Choroid plexus epithelial cell (primary cell): ENCODE results near the gene PMEPA1.

Experiments used
- DNase-seq: peaks from one replicate; pipeline ENCODE4 v3.0.0-alpha.2; 2010; ENCODE audit warnings: low read depth
- H3K4me3 ChIP-seq: 2 replicates; pipeline ENCODE4 v1.5.1; 2011; ENCODE audit warnings: low read depth, mild to moderate bottlenecking, control low read depth, low read length, moderate library complexity
- TF ChIP-seq, protein P1 (sequence below): conservative IDR thresholded peaks from 2 replicates; pipeline ENCODE4 v1.5.1; 2011; ENCODE audit warnings: low read depth, mild to moderate bottlenecking, control low read depth, inconsistent platforms, low read length, moderate library complexity

PMEPA1 gene

DNA sequence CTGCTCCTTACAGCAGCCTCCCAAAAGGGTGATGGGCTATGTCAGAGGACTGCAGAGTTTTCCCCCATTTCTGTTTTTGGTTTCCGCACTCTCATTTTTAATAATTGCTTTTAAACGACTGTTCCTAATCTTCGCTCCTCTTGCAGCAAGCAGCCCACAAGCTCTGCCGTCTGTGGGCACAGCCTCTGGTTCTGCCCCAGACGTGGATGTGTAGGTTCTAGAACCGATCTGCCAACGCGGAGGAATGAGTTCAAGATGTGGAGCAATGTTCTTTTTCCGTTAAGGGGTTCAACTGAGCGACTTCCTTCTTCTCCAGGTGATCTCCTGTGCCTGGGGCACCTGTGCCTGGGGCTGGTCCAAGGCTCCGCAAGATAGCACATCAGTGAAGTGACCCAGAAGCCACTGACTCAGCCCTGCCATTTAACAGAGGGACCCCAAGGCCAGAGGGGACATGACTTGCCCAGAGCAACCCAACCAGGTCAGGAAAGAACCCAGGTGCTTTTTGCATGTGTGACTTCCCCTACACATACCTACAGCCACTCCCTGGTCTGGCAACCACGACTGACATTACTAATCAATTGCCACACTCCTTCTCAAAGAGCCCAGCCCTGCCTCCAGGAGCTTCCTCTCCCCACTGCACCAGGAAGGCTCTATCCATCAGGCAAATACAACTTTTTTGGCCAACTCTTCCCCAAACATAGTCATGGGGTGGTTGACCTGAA is 22.7 kb downstream of the PMEPA1 start:
- DNase-seq, result no peak
- TF ChIP-seq, protein P1, sequence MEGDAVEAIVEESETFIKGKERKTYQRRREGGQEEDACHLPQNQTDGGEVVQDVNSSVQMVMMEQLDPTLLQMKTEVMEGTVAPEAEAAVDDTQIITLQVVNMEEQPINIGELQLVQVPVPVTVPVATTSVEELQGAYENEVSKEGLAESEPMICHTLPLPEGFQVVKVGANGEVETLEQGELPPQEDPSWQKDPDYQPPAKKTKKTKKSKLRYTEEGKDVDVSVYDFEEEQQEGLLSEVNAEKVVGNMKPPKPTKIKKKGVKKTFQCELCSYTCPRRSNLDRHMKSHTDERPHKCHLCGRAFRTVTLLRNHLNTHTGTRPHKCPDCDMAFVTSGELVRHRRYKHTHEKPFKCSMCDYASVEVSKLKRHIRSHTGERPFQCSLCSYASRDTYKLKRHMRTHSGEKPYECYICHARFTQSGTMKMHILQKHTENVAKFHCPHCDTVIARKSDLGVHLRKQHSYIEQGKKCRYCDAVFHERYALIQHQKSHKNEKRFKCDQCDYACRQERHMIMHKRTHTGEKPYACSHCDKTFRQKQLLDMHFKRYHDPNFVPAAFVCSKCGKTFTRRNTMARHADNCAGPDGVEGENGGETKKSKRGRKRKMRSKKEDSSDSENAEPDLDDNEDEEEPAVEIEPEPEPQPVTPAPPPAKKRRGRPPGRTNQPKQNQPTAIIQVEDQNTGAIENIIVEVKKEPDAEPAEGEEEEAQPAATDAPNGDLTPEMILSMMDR, result no peak
- no peak overlapping the region for H3K4me3 ChIP-seq

DNA sequence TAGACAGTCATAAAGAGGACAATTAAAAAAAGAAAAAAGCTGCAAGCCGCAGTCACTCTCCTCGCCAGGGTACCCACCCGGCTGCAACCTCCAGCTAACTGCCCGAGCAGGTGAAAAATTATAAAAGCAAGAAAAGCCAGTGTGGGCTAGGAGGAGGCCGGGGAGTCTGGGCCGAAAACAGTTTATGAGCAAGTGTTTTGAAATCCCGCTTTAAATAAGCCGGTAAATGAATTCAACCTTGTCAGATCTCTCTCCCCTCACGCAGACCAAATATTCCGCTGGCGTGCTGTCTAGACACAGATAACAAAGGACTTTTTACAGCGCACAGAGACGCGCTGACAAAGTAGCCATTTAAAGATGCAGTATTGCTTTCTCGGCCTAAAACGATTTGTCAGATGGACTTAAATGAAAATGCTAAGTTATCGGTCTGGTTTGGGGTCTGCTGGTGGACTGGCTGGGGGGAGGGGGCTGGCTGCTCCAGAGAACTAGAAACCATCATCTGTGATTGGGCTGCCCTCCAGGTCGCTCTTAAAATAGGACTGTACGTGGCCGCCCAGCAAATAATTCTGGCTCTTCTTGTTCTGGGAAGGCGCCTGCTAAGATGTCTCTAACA is 24.6 kb downstream of the PMEPA1 start:
- TF ChIP-seq, protein P1, result no peak
- no peak overlapping the region for H3K4me3 ChIP-seq
- no peak for DNase-seq

DNA sequence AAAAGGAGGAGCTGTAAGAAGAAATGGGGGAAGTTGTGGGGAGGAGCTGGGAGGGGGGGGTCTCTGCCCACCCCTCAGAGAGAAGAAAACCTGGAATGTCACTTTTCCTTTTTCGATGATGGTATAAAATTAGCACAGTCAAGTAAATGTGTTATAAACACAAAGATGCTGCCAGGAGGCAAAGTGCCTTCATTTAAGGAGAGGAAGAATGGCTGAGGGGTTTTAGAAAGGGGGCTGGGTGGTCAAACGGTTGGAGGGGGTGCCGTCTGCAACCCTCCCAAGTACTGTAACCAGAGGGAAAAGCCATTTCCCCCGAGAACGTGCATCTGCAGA is 25.0 kb downstream of the PMEPA1 start:
- H3K4me3 ChIP-seq, result no peak overlapping the region
- no peak for DNase-seq
- TF ChIP-seq, protein P1, result no peak

DNA sequence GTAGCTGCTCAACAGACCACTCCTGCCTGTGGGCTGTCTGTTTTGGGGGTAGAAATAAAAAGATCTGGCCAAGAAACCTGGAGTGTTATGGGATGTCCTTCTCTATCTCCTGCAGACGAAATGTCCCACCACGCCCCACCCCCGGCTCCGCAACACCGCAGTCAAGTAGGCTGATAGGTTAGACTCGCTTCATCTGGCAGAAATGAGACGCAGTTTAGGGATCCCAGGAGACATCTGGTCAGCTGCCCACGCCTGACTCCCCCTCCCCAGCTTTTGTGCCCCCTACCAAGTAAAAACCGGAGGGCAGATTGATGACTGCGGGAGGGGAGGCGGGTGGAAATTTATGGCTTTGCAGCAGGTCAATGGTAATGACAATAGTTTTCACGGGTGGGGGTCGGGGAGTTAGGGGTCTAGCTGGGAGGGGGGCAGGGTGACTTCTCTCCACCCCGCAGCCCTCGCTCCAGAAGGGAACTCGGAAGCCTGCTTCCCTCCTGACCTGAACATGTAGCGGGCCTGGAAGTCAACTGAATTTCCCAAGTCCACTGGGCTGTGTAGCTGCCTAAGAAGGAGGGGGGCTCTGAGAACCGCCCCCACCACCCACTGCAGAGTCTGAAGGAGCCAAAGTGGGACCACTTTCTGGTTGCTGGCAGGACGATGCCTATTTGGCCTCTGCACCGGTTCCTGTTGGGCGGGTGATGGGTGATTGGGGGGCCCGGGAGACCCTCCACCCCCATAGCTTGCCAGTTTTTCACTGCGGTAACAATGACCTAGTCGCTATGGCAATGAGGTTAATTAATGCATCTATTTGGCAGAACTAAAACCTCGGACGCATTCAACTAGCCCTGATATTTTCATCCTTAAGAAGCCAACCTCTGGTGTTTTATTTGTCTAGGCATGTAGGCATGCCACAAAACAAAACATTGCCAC is 25.7 kb downstream of the PMEPA1 start:
- TF ChIP-seq, protein P1, result no peak
- DNase-seq, result no peak
- no peak overlapping the region for H3K4me3 ChIP-seq

DNA sequence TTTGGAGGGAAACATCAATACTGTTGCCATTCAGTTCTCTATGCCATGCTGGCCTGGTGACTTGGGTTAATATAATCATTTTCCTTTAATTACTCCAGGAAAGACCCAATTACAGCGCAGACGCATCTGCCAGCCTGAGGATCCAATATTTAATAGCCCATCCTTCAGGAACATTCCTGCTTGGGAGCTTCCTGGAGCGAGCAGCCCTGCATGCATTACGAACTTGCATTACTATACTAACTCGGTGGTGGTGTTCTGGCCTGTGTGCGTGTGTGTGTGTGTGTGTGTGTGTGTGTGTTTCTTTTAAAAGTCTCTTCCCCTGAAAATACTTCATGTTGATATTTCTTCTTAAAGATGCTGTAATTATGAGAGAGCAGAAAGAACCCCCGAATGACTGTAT is 26.5 kb downstream of the PMEPA1 start:
- no peak overlapping the region for H3K4me3 ChIP-seq
- no peak for DNase-seq

DNA sequence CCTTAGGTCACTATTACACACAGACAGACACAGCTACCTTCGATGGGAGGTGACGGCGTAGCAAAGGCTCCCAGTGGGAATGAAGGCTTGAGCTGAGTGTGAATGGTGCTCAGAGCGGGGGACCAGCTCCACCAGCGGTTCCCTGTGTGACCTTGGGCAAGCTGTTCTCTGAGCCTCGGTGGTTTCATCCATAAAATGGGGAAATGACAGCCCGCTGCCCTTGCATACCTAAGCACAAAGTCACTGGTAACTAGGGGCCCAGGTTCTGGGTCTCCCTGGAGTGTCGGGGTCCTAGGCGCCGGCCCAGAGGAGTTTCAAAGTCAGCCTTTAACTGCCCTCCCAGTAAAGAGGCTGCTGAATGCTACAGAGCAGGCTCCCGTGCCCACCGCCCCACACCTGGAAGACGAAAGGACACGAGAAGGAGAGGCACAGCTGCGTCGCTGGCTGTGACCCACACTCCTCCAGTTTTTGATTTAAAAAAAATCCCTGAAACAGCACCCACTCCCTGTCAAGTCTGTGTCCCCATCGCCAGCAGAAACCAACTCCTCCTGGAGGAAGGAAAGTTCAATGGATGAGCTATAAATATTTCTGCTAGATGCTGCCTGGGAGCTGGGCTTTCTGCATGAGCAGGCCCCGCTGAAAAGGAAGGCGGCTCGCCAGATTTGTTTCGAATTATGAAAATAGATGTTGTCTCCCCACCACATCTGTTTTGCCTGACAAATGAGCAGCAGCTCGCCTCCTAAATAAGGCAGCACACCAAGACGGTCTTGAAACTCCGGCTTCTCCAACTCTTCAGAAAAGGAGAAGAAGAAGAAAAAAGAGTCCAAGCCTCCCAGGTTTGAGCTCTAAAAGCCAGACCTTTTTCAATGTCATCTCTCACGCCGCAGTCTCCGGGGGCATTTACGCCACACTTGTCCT is 27.4 kb downstream of the PMEPA1 start:
- TF ChIP-seq, protein P1, result no peak
- no peak for DNase-seq
- no peak overlapping the region for H3K4me3 ChIP-seq

More for the DNA sequence above, 26.5 kb downstream of the PMEPA1 start:
- TF ChIP-seq, protein P1, result no peak
